ENCODE results near the gene CSTB.

CSTB gene

DNA sequence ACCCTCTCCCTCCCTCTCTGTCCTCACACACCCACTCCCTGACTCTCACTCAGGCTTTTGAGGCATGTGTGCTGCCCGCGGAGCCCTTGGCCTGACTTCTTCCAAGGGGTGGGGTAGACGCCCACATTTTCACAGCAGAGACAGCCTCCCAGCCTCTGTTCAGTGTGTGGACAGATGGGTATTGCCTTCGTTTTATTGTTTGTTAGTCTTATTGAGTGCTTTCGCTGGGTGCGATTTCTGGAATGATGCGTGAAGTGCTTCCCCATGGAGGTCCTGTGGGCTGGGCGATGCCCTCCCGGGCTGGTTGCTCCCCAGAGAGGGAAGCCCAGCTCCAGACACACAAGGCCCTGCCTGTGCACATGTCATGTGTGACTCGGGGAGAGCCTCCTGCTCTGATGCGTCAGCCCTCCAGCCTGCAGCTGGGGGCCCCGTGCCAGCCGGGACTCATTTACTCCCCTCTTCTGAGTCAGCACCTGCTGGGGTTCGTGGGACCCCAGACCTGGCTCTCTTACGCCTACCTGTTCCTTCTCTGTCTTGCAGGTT, 42.5 kb downstream of the CSTB start:
- no peaks in the 10 kb centered on the region for H3K27me3 Mint-ChIP-seq (ENCODE audit: low read depth, poor library complexity)
- peaks cover 38% of the 10 kb centered on the region for H3K4me1 Mint-ChIP-seq
- no peaks in the 10 kb centered on the region for H3K9me3 Mint-ChIP-seq
- peaks cover 11% of the 10 kb centered on the region for H3K36me3 Mint-ChIP-seq (ENCODE audit: low read depth)
- no peak overlapping the region for H3K4me3 Mint-ChIP-seq
- DNase-seq = no peak
- TF ChIP-seq, protein P1, sequence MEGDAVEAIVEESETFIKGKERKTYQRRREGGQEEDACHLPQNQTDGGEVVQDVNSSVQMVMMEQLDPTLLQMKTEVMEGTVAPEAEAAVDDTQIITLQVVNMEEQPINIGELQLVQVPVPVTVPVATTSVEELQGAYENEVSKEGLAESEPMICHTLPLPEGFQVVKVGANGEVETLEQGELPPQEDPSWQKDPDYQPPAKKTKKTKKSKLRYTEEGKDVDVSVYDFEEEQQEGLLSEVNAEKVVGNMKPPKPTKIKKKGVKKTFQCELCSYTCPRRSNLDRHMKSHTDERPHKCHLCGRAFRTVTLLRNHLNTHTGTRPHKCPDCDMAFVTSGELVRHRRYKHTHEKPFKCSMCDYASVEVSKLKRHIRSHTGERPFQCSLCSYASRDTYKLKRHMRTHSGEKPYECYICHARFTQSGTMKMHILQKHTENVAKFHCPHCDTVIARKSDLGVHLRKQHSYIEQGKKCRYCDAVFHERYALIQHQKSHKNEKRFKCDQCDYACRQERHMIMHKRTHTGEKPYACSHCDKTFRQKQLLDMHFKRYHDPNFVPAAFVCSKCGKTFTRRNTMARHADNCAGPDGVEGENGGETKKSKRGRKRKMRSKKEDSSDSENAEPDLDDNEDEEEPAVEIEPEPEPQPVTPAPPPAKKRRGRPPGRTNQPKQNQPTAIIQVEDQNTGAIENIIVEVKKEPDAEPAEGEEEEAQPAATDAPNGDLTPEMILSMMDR (IDR thresholded peaks at IDR 0.05) = no peak
- H3K27ac Mint-ChIP-seq = no peak overlapping the region

GRCh38 chr21:43733060-43733459, 43.0 kb downstream of the CSTB start:
- Mint-ChIP-seq H3K27me3 (ENCODE audit: low read depth, poor library complexity) (no peaks in the 10 kb centered on the region), H3K36me3 (ENCODE audit: low read depth) (peaks cover 11% of the 10 kb centered on the region), H3K9me3 (no peaks in the 10 kb centered on the region), H3K27ac (no peak overlapping the region), H3K4me1 (peaks cover 38% of the 10 kb centered on the region), H3K4me3 (no peak overlapping the region)
- no peak for DNase-seq
- TF ChIP-seq, protein P1 (IDR thresholded peaks at IDR 0.05) = no peak

- Mint-ChIP-seq H3K4me1 (peaks cover 44% of the 10 kb centered on the region), H3K36me3 (ENCODE audit: low read depth) (peaks cover 11% of the 10 kb centered on the region), H3K9me3 (no peaks in the 10 kb centered on the region), H3K27me3 (ENCODE audit: low read depth, poor library complexity) (no peaks in the 10 kb centered on the region), H3K4me3 (no peak overlapping the region), H3K27ac (peak overlapping the region; percentile 81)
- TF ChIP-seq, protein P1 (IDR thresholded peaks at IDR 0.05) = no peak
- no peak for DNase-seq
These were observed 44.0 kb downstream of the CSTB start for GRCh38 chr21:43731891-43732711.

- peaks cover 50% of the 10 kb centered on the region for H3K4me1 Mint-ChIP-seq
- peaks cover 9% of the 10 kb centered on the region for H3K36me3 Mint-ChIP-seq (ENCODE audit: low read depth)
- no peaks in the 10 kb centered on the region for H3K27me3 Mint-ChIP-seq (ENCODE audit: low read depth, poor library complexity)
- TF ChIP-seq, protein P1 (IDR thresholded peaks at IDR 0.05) = no peak
- no peak for DNase-seq
- peak overlapping the region; percentile 79 for H3K27ac Mint-ChIP-seq
- H3K9me3 Mint-ChIP-seq = no peaks in the 10 kb centered on the region
- H3K4me3 Mint-ChIP-seq = peak overlapping the region; percentile 56
These were observed 44.6 kb downstream of the CSTB start for GRCh38 chr21:43731476-43731875.

- Mint-ChIP-seq H3K4me3 (peak overlapping the region; percentile 91), H3K9me3 (no peaks in the 10 kb centered on the region), H3K27me3 (ENCODE audit: low read depth, poor library complexity) (no peaks in the 10 kb centered on the region), H3K4me1 (peaks cover 50% of the 10 kb centered on the region), H3K27ac (peak overlapping the region; percentile 96), H3K36me3 (ENCODE audit: low read depth) (peaks cover 6% of the 10 kb centered on the region)
- peak; percentile 77 for DNase-seq
- TF ChIP-seq, protein P1 (IDR thresholded peaks at IDR 0.05) = peak; percentile 22
These were observed 47.4 kb downstream of the CSTB start for GRCh38 chr21:43728467-43729390.
